Right lobe of liver (tissue), 4 donors: ENCODE results near the gene FANCC.

Experiments
- CTCF ChIP-seq, 4 donors: fragments of 200-600 bp in 3 of 4; fragments of 450-650 bp in 1 of 4; IDR thresholded peaks; one replicate each; pipeline versions ENCODE4 v1.5.1 to v1.8.0; 2016 to 2022; ENCODE audit warnings: antibody characterized with exemption in 4 of 4, mild to moderate bottlenecking in 2 of 4
- POLR2A ChIP-seq: fragments of 450-650 bp; IDR thresholded peaks from one replicate; pipeline ENCODE4 v1.6.1; 2017; ENCODE audit warnings: antibody characterized with exemption, mild to moderate bottlenecking
- donor health status: DM: no; HTN: no; CAD: no.
- donor health status: DM: no; HTN: no; CAD: no.
- donor health status: DM: no; HTN: yes; CAD: no.

- TF ChIP-seq CTCF (IDR thresholded peaks at IDR 0.05) (no peak), POLR2A (no peak)
These were observed 254.9 kb downstream of the FANCC start for GRCh38 chr9:95062596-95063065.
